Epithelial cell of esophagus (primary cell): Measurements from ENCODE around the gene MAP4K2.
A peak's percentile ranks its signal among the peaks of the same experiment; 100 is the strongest.

ENCODE experiments used
- DNase-seq: peaks from one replicate; pipeline ENCODE4 v3.0.0; 2010; ENCODE audit warnings: low read depth
- H3K4me3 ChIP-seq: 2 replicates; pipeline ENCODE4 v1.5.1; 2011; ENCODE audit warnings: mild to moderate bottlenecking, low read length, control low read depth
- CTCF ChIP-seq: IDR thresholded peaks from 2 replicates; pipeline ENCODE4 v1.5.1; 2011; ENCODE audit warnings: low read depth, mild to moderate bottlenecking, low read length, control low read depth, inconsistent platforms; ENCODE audit not compliant: insufficient read depth; ENCODE audit errors: missing control alignments

The MAP4K2 gene

GRCh38 chr11:64788321-64789215 is 14.4 kb downstream of the MAP4K2 start:
- no peak for DNase-seq
- TF ChIP-seq CTCF, result no peak
- no peak overlapping the region for H3K4me3 ChIP-seq

DNA sequence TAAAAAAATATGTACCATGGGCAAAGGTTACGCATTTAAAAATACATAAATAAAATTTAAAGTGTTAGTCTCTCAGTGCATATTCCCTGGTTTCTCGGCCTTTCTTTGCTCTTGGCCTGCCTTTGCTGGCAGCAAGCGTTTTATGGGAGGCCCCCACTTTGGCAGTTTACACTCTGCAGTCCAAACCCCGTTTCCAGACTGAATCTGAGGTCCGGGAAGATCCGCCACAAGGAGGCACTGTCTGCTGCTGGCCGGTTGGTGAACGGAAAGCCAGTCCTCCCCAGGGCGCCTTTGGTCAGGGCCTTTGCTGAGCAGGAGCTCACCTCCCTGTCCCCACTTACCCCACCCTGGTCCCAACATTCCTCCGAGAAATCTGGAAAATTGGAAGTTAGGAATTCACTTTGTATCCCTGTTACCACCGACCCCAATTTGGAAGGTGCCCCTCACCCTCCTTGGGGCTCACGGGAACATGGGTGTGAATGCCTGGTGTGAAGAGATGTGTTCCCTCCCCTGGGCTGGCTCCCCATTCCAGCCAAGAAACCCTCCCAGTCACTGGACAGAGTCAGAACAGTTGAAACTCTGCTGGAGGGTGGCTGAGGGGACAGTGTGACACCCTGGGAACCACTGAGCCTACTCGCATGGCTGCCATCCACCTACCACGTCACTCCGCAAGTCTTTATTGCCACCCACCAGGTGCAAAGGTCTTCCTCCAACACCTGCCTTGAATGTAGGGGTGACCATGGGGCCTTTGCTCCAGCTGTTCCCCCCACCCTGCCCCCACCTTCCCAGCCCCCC is 15.3 kb downstream of the MAP4K2 start:
- peak; percentile 85 for TF ChIP-seq CTCF
- peak; percentile 64 for DNase-seq
- no peak overlapping the region for H3K4me3 ChIP-seq

GRCh38 chr11:64786308-64786707 is 16.7 kb downstream of the MAP4K2 start:
- no peak for DNase-seq
- TF ChIP-seq CTCF, result no peak
- no peak overlapping the region for H3K4me3 ChIP-seq

DNA sequence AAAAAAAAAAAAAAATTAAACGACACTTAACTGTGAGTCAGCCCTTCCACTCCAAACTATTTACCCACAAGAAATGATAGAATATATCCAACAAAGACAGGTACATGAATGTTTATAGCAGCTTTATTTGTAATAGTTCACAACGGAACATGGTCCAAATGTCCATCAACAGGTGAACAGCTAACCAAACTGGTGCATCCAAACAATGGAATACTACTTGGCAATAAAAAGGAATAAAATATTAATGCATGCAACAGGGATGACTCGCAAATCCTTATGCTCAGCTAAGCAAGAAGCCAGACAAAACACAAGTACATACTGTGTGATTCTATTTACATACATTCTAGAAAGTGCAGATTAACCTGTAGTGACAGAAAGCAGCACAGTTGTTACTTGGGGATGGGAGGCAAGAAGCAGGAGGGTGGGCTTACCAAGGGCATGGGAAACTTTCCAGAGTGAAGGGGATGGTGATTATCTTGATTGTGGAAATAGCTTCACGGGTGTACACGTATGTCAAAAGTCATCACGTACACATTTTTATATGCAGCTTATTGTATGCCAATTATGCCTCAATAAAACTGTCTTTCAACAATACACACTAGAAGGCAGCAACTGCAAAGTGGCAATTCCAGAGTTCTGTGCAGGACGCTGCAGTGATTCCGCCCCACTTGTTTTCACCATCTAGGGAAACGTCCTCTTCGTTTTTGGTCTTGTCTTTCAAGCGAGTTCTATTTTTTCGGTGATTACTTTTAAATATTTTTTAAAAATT is 18.0 kb downstream of the MAP4K2 start:
- no peak for DNase-seq
- H3K4me3 ChIP-seq, result no peak overlapping the region
- no peak for TF ChIP-seq CTCF

- TF ChIP-seq CTCF, result peak; percentile 19
- DNase-seq, result peak; percentile 100
- H3K4me3 ChIP-seq, result peak within 1 kb of the TSS; percentile 85
Observed at GRCh38 chr11:64778473-64779298, 24.3 kb downstream of the MAP4K2 start, which contains the start of gene SF1. Gene SF1, minus strand, starts transcription at chr11:64778542. Its CDS starts 150 bp downstream, at chr11:64778392.

DNA sequence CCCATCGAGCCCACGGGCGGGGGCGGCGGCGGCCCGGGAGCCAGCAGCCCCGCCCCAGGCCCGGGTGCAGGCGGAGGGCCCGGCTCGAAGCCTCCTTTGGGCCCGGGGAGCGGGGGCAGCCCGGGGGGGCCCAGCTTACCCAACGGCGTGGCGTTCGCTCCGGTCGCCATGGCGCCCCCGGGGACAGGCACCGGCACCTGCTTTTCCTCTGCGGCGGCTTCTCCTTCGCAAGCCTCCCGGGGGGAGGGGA is 24.9 kb downstream of the MAP4K2 start:
- TF ChIP-seq CTCF, result no peak
- DNase-seq, result no peak
- H3K4me3 ChIP-seq, result peak overlapping the region; percentile 59
